DOHH2 (cell line): Measurements from ENCODE around the gene KLK13.

Experiments
- H3F3A ChIP-seq: fragments of 200-600 bp; sonication (generic), shearing (Covaris generic); 2 replicates; pipeline ENCODE4 v1.6.0; 2016; ENCODE audit warnings: antibody characterized with exemption, mild to moderate bottlenecking; ENCODE audit not compliant: control insufficient read depth, insufficient read depth
- H3K27ac ChIP-seq: fragments of 200-600 bp; sonication (generic); 2 replicates; pipeline ENCODE4 v1.5.1; 2014; ENCODE audit warnings: low read depth, mild to moderate bottlenecking, low read length, moderate library complexity
- H3K27me3 ChIP-seq: fragments of 200-600 bp; sonication (generic); 2 replicates; pipeline ENCODE4 v1.6.1; 2014; ENCODE audit warnings: mild to moderate bottlenecking, low read length, mixed read lengths; ENCODE audit not compliant: control insufficient read depth
- H3K36me3 ChIP-seq: fragments of 200-600 bp; sonication (generic); 2 replicates; pipeline ENCODE4 v1.6.1; 2014; ENCODE audit warnings: mild to moderate bottlenecking, low read length, moderate library complexity, mixed read lengths; ENCODE audit not compliant: control insufficient read depth
- H3K4me1 ChIP-seq: fragments of 200-600 bp; sonication (generic); 2 replicates; pipeline ENCODE4 v1.6.1; 2014; ENCODE audit warnings: mild to moderate bottlenecking, low read length, mixed read lengths; ENCODE audit not compliant: control insufficient read depth
- H3K4me2 ChIP-seq: fragments of 200-600 bp; sonication (generic); 2 replicates; pipeline ENCODE4 v1.6.0; 2014; ENCODE audit warnings: mild to moderate bottlenecking, low read length, moderate library complexity
- H3K4me3 ChIP-seq: fragments of 200-600 bp; sonication (generic); 2 replicates; pipeline ENCODE4 v1.5.1; 2014; ENCODE audit warnings: mild to moderate bottlenecking, low read length, mixed read lengths
- H3K79me2 ChIP-seq: fragments of 200-600 bp; sonication (generic); 2 replicates; pipeline ENCODE4 v1.6.1; 2014; ENCODE audit warnings: mild to moderate bottlenecking, low read length, mixed read lengths; ENCODE audit not compliant: control insufficient read depth
- H3K9me2 ChIP-seq: fragments of 200-600 bp; sonication (generic); replicated peaks from 2 replicates; pipeline ENCODE4 v1.6.1; 2014; ENCODE audit warnings: mild to moderate bottlenecking, low read length, mixed read lengths; ENCODE audit not compliant: control insufficient read depth
- H3K9me3 ChIP-seq: fragments of 200-600 bp; sonication (generic); 2 replicates; pipeline ENCODE4 v1.6.1; 2014; ENCODE audit warnings: antibody characterized with exemption, low read length, mixed read lengths; ENCODE audit not compliant: control insufficient read depth, insufficient read depth
- H4K20me1 ChIP-seq: fragments of 200-600 bp; sonication (generic); 2 replicates; pipeline ENCODE4 v1.6.0; 2014; ENCODE audit warnings: low read depth, mild to moderate bottlenecking, antibody characterized with exemption, low read length, moderate library complexity; ENCODE audit not compliant: control insufficient read depth, insufficient read depth
- EZH2phosphoT487 ChIP-seq: fragments of 200-600 bp; sonication (generic); IDR thresholded peaks from 2 replicates; pipeline ENCODE4 v1.6.1; 2017; ENCODE audit warnings: borderline replicate concordance, mild to moderate bottlenecking, antibody characterized with exemption, low read length, moderate library complexity, mixed read lengths
- TF ChIP-seq, protein P1 (sequence below): fragments of 200-600 bp; sonication (generic); IDR thresholded peaks from one replicate; pipeline ENCODE4 v1.5.1; 2014; ENCODE audit warnings: antibody characterized with exemption, mild to moderate bottlenecking, low read depth, low read length; ENCODE audit not compliant: poor library complexity, severe bottlenecking

The KLK13 gene

DNA sequence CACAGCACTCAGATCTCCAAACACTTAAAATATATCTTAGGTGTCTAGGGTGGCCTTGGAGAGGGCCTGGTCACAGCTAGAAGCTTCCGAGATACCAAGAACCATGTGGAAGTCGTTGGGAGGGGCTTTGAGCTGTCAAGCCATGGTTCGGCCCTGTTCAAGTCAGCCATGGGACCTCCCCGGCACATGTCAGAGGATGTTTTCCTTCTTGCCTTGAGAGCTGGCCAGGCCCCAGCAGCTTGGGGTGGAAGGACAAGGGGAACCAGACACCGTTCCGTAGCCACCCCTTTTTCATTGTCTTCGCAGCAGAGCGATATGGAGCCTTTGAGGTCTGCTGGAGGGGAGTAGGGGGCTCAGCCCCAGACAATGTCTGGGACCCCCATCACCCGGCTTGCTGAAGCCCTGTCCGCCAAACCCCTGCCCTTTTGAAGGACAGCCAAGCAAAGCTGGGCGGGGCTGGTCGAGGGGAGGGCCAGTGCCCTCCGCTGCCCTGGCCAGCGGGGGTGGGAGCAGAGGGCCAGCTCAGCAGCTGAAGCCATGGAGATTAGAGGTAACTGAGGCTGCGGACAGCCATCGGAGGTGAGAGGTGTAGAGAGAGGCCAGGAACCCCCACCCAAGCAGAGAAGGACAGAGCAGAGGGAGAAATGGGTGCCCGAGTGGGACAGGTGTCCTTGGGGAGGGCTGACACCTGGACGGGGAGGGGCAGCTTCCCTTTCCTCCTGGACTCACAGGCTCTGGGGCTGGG is 38.9 kb downstream of the KLK13 start:
- Histone ChIP-seq H3K9me3 (no peaks in the 10 kb centered on the region), H3K4me1 (no peaks in the 10 kb centered on the region), H3F3A (no peaks in the 10 kb centered on the region), H3K9me2 (no peaks in the 10 kb centered on the region), H3K79me2 (no peaks in the 10 kb centered on the region), H3K4me3 (no peak overlapping the region), H3K4me2 (no peak overlapping the region), H3K27ac (no peak overlapping the region), H3K36me3 (no peaks in the 10 kb centered on the region), H4K20me1 (no peaks in the 10 kb centered on the region), H3K27me3 (no peaks in the 10 kb centered on the region)
- TF ChIP-seq EZH2phosphoT487, result no peak
- TF ChIP-seq, protein P1, sequence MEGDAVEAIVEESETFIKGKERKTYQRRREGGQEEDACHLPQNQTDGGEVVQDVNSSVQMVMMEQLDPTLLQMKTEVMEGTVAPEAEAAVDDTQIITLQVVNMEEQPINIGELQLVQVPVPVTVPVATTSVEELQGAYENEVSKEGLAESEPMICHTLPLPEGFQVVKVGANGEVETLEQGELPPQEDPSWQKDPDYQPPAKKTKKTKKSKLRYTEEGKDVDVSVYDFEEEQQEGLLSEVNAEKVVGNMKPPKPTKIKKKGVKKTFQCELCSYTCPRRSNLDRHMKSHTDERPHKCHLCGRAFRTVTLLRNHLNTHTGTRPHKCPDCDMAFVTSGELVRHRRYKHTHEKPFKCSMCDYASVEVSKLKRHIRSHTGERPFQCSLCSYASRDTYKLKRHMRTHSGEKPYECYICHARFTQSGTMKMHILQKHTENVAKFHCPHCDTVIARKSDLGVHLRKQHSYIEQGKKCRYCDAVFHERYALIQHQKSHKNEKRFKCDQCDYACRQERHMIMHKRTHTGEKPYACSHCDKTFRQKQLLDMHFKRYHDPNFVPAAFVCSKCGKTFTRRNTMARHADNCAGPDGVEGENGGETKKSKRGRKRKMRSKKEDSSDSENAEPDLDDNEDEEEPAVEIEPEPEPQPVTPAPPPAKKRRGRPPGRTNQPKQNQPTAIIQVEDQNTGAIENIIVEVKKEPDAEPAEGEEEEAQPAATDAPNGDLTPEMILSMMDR, result no peak

DNA sequence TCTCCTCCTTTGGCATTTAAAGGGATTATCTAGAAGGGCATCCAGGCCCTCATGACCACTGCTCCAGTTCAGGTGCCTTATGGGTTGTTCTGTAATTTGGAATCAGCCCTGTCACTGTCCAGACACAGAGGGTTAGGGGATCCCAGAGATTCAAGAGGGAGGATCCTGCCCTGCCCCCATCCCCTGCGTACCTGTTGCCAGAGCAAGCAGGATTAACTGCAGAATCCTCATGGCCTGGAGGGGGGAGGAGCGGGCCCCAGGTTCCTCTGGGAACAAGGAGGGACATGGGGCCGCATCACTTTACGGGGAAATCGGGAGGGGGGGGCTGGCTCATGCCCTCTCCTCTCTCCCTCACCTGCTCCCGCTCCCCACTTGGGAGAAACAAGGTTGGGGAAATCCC is 39.5 kb downstream of the KLK13 start:
- H3K4me2 ChIP-seq, result no peak overlapping the region
- no peak overlapping the region for H3K27ac ChIP-seq
- H3K4me3 ChIP-seq, result no peak overlapping the region
- no peaks in the 10 kb centered on the region for H3K36me3 ChIP-seq
- no peak for TF ChIP-seq EZH2phosphoT487
- TF ChIP-seq, protein P1, result no peak
- no peaks in the 10 kb centered on the region for H3K4me1 ChIP-seq
- no peaks in the 10 kb centered on the region for H3K9me2 ChIP-seq
- no peaks in the 10 kb centered on the region for H3F3A ChIP-seq
- H3K9me3 ChIP-seq, result no peaks in the 10 kb centered on the region
- no peaks in the 10 kb centered on the region for H4K20me1 ChIP-seq
- H3K79me2 ChIP-seq, result no peaks in the 10 kb centered on the region
- H3K27me3 ChIP-seq, result no peaks in the 10 kb centered on the region

DNA sequence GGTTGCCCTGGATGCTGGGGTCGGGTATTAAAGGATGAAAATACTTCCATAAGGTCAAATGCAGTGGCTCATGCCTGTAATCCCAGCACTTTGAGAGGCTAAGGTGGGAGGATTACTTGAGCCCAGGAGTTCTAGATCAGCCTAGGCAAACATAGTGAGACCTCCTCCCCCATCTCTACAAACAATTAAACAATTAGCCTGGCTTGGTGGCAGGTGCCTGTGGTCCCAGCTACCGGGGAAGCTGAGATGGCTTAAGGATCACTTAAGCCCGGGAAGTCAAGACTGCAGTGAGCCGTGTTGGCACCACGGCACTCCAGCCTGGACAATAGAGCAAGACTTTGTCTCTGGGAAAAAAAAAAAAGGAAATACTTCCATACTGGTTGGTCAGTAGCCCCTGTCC is 40.0 kb downstream of the KLK13 start:
- Histone ChIP-seq H3K4me2 (no peak overlapping the region), H3K27ac (no peak overlapping the region), H3K4me3 (no peak overlapping the region), H3K9me3 (no peaks in the 10 kb centered on the region), H3K9me2 (no peaks in the 10 kb centered on the region), H3K79me2 (no peaks in the 10 kb centered on the region), H3K4me1 (no peaks in the 10 kb centered on the region), H3K27me3 (no peaks in the 10 kb centered on the region), H4K20me1 (no peaks in the 10 kb centered on the region), H3K36me3 (no peaks in the 10 kb centered on the region), H3F3A (no peaks in the 10 kb centered on the region)
- TF ChIP-seq, protein P1, result no peak
- no peak for TF ChIP-seq EZH2phosphoT487
